A549 (cell line): Measurements from ENCODE around the gene DECR2. TPM values are rescaled to one million over a fixed set of nuclear protein-coding genes. Genes with fewer than 3 reads are reported as not detected.

Source experiments
- ATAC-seq, 2 experiments: fragments of 200-7000 bp in 1 of 2; fragments of >200 bp in 1 of 2; cut with Nextera tagmentation in 1 of 2; cut with Tn5 transposase in 1 of 2; 3 replicates each; pipeline versions ENCODE4 v1.8.0 to v1.9.1; 2018 to 2020; ENCODE audit warnings: mild to moderate bottlenecking in 1 of 2, moderate library complexity in 1 of 2
- CTCF ChIA-PET: fragments of 300-600 bp; sonication (Branson Sonifier 250); formaldehyde crosslinking; extraction: SDS; loops from one replicate; lab custom pipeline; 2021; ENCODE audit warnings: antibody characterized with exemption, inconsistent platforms; lab: Yijun Ruan, JAX
- POLR2A ChIA-PET: fragments of 350-600 bp; formaldehyde crosslinking; extraction: SDS; loops from one replicate; lab custom pipeline; 2021; ENCODE audit warnings: antibody characterized with exemption, inconsistent platforms; lab: Yijun Ruan, JAX
- DNase-seq, 2 experiments: peaks; one replicate each; pipeline versions ENCODE4 v3.0.0 to v3.0.0-alpha.2; 2011 to 2016; ENCODE audit warnings: low read depth in 1 of 2, low spot score in 1 of 2
- FAIRE-seq: peaks from 2 replicates; lab custom pipeline; 2011; peaks lifted over from hg19 to GRCh38; lab: Jason Lieb, UNC
- H3K27ac ChIP-seq, 2 experiments: fragments of >200 bp; sonication (Bioruptor Twin); formaldehyde crosslinking; 3 replicates each; pipeline ENCODE4 v1.5.1; 2016 to 2017
- H3K4me1 ChIP-seq: fragments of >200 bp; sonication (Bioruptor Twin); formaldehyde crosslinking; 3 replicates; pipeline ENCODE4 v1.6.1; 2016
- H3K4me2 ChIP-seq: fragments of >200 bp; sonication (Bioruptor Twin); formaldehyde crosslinking; 3 replicates; pipeline ENCODE4 v1.6.1; 2016
- H3K4me3 ChIP-seq: fragments of >200 bp; sonication (Bioruptor Twin); formaldehyde crosslinking; 3 replicates; pipeline ENCODE4 v1.5.1; 2016
- H3K9me3 ChIP-seq: fragments of >200 bp; sonication (Bioruptor Twin); formaldehyde crosslinking; 3 replicates; pipeline ENCODE4 v1.6.1; 2016
- CEBPB ChIP-seq, 2 experiments: fragments of >200 bp in 1 of 2; sonication (Bioruptor Twin) in 1 of 2; formaldehyde crosslinking in 1 of 2; IDR thresholded peaks; 2 replicates each; pipeline ENCODE4 v1.6.1; 2012 to 2016
- EHF ChIP-seq: fragments of 250-450 bp; sonication (Bioruptor Pico); IDR thresholded peaks from 2 replicates; pipeline ENCODE4 v1.5.0; 2020; ENCODE audit warnings: mild to moderate bottlenecking
- EHMT2 ChIP-seq: fragments of 200-600 bp; sonication (generic); IDR thresholded peaks from 2 replicates; pipeline ENCODE4 v1.6.1; 2016; ENCODE audit warnings: antibody characterized with exemption, low read depth, mild to moderate bottlenecking, moderate library complexity
- ESRRA ChIP-seq: fragments of 150-350 bp; IDR thresholded peaks from 2 replicates; pipeline ENCODE4 v1.6.1; 2014; ENCODE audit warnings: mild to moderate bottlenecking, low read length, borderline replicate concordance
- FOSB ChIP-seq: fragments of 250-450 bp; sonication (Bioruptor Pico); IDR thresholded peaks from 2 replicates; pipeline ENCODE4 v1.5.0; 2020; ENCODE audit warnings: mild to moderate bottlenecking, moderate library complexity
- FOSL2 ChIP-seq, 2 experiments: fragments of 450-650 bp in 1 of 2; fragments of >200 bp in 1 of 2; sonication (Bioruptor Twin) in 1 of 2; formaldehyde crosslinking; IDR thresholded peaks; 2 replicates each; pipeline versions ENCODE4 v1.5.0 to v1.6.1; 2016 to 2020; ENCODE audit warnings: mild to moderate bottlenecking in 1 of 2, moderate library complexity in 1 of 2
- HEYL ChIP-seq: fragments of 250-450 bp; sonication (Bioruptor Pico); IDR thresholded peaks from 2 replicates; pipeline ENCODE4 v1.8.0; 2021; ENCODE audit warnings: mild to moderate bottlenecking, moderate library complexity
- JUN ChIP-seq, 2 experiments: fragments of >200 bp; sonication (Bioruptor Twin); formaldehyde crosslinking; IDR thresholded peaks; 2 replicates in 1 of 2; 3 replicates in 1 of 2; pipeline ENCODE4 v1.6.1; 2016 to 2017
- JUNB ChIP-seq: fragments of >200 bp; sonication (Bioruptor Twin); formaldehyde crosslinking; IDR thresholded peaks from 2 replicates; pipeline ENCODE4 v1.6.1; 2016
- KDM1A ChIP-seq: fragments of 200-600 bp; sonication (generic); IDR thresholded peaks from 2 replicates; pipeline ENCODE4 v1.6.1; 2016; ENCODE audit warnings: low read depth, mild to moderate bottlenecking
- MYC ChIP-seq: IDR thresholded peaks from 2 replicates; pipeline ENCODE4 v1.6.1; 2012; ENCODE audit warnings: mild to moderate bottlenecking, inconsistent platforms, low read length, improper control_type of control experiment, borderline replicate concordance
- NFE2L2 ChIP-seq: fragments of 150-350 bp; conservative IDR thresholded peaks from 2 replicates; pipeline ENCODE4 v1.6.1; 2014; ENCODE audit warnings: low read length
- NR3C1 ChIP-seq: fragments of >200 bp; sonication (Bioruptor Twin); formaldehyde crosslinking; IDR thresholded peaks from 3 replicates; pipeline ENCODE4 v1.6.1; 2017
- RAD21 ChIP-seq, 2 experiments: fragments of >200 bp in 1 of 2; sonication (Bioruptor Twin) in 1 of 2; formaldehyde crosslinking in 1 of 2; IDR thresholded peaks in 1 of 2; conservative IDR thresholded peaks in 1 of 2; 2 replicates in 1 of 2; 3 replicates in 1 of 2; pipeline ENCODE4 v1.6.1; 2012 to 2018; ENCODE audit warnings: inconsistent platforms in 1 of 2
- RFX5 ChIP-seq: fragments of 450-650 bp; IDR thresholded peaks from 2 replicates; pipeline ENCODE4 v1.7.1; 2014; ENCODE audit warnings: antibody characterized with exemption, mild to moderate bottlenecking, moderate library complexity
- SMC3 ChIP-seq: fragments of >200 bp; sonication (Bioruptor Twin); formaldehyde crosslinking; IDR thresholded peaks from 3 replicates; pipeline ENCODE4 v1.6.1; 2018; ENCODE audit warnings: inconsistent platforms
- TP53 ChIP-seq: fragments of 250-450 bp; sonication (Bioruptor Pico); IDR thresholded peaks from 2 replicates; pipeline ENCODE4 v1.5.0; 2021; ENCODE audit warnings: mild to moderate bottlenecking, moderate library complexity
- ZNF302 ChIP-seq: fragments of 250-450 bp; sonication (Bioruptor Pico); IDR thresholded peaks from 2 replicates; pipeline ENCODE4 v1.9.0; 2021; ENCODE audit warnings: inconsistent platforms, mild to moderate bottlenecking, moderate library complexity
- ZSCAN20 ChIP-seq: fragments of 250-450 bp; sonication (Bioruptor Pico); IDR thresholded peaks from 2 replicates; pipeline ENCODE4 v1.8.0; 2022; ENCODE audit warnings: mild to moderate bottlenecking, moderate library complexity
- WGBS: methylation state at CpG from one replicate; pipeline ENCODE4 v1.1.6; 2017; ENCODE audit errors: missing lambda C conversion rate; 5-methylcytosine and 5-hydroxymethylcytosine counted together
- polyA plus RNA-seq, 4 experiments: library from polyadenylated mRNA; depleted of rRNA in 3 of 4; stranded (reverse); fragments of >200 nt; fragmentation: RNase III in 1 of 4; extraction: RNeasy Plus Mini Kit Qiagen cat#74134 plus additional on column Dnase treatment in 1 of 4; gene quantifications; 2 replicates in 3 of 4; 3 replicates in 1 of 4; pipeline ENCODE4 v1.2.3, GENCODE V29; 2011 to 2017
- TF ChIP-seq, protein P1 (sequence below): IDR thresholded peaks from 2 replicates; pipeline ENCODE4 v1.6.1; 2012
- TF ChIP-seq, protein P2 (sequence below): fragments of 150-350 bp; IDR thresholded peaks from 2 replicates; pipeline ENCODE4 v1.6.1; 2014; ENCODE audit warnings: low read depth, mild to moderate bottlenecking, low read length
- TF ChIP-seq, protein P3 (sequence below): fragments of >200 bp; sonication (Bioruptor Twin); formaldehyde crosslinking; IDR thresholded peaks from 3 replicates; pipeline ENCODE4 v1.6.1; 2016
- TF ChIP-seq, protein P4 (sequence below): fragments of 250-450 bp; sonication (Bioruptor Pico); IDR thresholded peaks from 2 replicates; pipeline ENCODE4 v1.5.0; 2020; ENCODE audit warnings: low read depth, mild to moderate bottlenecking, moderate library complexity
- TF ChIP-seq, protein P5 (sequence below): IDR thresholded peaks from 2 replicates; pipeline ENCODE4 v1.6.1; 2012; ENCODE audit warnings: low read depth, borderline replicate concordance

Gene DECR2
- polyA plus RNA-seq, 2 of the 4 experiments (the other 2 are of a cell fraction): 15.5 to 34.2 TPM

DNA sequence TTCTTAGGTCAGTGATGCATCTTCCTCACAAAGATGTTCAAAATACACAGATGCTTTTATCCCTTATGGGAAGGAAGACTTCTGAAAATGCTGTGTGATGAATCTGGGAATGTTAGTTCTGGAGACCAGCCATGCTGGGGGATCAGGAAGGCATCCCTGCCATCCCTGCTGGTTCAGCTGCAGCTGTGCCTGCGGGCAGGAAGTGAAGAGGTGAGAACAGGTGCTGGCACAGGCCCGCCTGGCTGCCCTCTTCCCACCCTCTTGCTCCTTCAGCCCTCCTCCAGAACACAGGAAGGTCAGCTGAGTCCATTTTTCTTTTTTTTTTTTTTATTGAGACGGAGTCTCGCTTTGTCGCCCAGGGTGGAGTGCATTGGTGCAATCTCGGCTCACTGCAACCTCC is 38.9 kb downstream of the DECR2 start (continued):
- no peak for TF ChIP-seq RAD21 (conservative IDR thresholded peaks at IDR 0.05 in 1 of 2, IDR thresholded peaks at IDR 0.05 in 1 of 2)
- no peak for TF ChIP-seq ZNF302 (CRISPR knock-in tag)
- TF ChIP-seq NFE2L2: no peak
- no peak for TF ChIP-seq CEBPB (IDR thresholded peaks at IDR 0.05)
- TF ChIP-seq HEYL: no peak

DNA sequence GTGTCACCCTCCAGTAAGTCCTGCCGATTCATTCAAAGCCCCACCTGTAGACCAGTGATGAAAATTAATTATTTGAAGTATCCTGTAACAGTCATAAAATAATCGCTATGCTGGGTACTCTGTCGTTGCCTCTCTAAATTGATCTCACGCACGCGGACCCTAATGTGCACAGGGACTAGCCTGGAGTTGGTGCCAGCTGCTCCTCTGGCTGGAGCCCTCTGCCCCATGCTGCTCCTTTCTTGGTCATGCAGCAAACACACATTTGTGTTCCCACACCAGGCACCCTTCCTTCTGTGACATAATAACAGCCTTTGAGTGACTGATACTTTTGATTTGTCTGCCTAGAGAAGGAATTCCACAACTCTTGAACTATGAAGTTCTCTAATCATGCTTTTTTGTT is 39.8 kb downstream of the DECR2 start:
- no peak overlapping the region for H3K4me3 ChIP-seq
- FAIRE-seq: no peak
- ChIA-PET POLR2A (no interaction called here), CTCF (no interaction called here)
- H3K4me1 ChIP-seq: peaks cover 7% of the 10 kb centered on the region; the same call in 1 of the 3 replicates
- H3K4me2 ChIP-seq: no peak overlapping the region
- DNase-seq: no peak
- no peak overlapping the region for H3K27ac ChIP-seq
- ATAC-seq: no peak
- WGBS: 91% methylated on average over 6 of the region's 6 CpGs
- TF ChIP-seq JUNB (no peak), MYC (no peak), FOSL2 (IDR thresholded peaks at IDR 0.05) (no peak), FOSL2 (CRISPR knock-in tag; IDR thresholded peaks at IDR 0.05) (no peak), ESRRA (no peak), NFE2L2 (no peak), FOSB (CRISPR knock-in tag) (no peak), CEBPB (IDR thresholded peaks at IDR 0.05) (no peak), KDM1A (no peak), JUN (IDR thresholded peaks at IDR 0.05) (no peak), RFX5 (no peak), EHMT2 (no peak), EHF (CRISPR knock-in tag) (no peak), SMC3 (no peak)
- TF ChIP-seq, protein P1, sequence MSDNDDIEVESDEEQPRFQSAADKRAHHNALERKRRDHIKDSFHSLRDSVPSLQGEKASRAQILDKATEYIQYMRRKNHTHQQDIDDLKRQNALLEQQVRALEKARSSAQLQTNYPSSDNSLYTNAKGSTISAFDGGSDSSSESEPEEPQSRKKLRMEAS: no peak
- TF ChIP-seq, protein P2, sequence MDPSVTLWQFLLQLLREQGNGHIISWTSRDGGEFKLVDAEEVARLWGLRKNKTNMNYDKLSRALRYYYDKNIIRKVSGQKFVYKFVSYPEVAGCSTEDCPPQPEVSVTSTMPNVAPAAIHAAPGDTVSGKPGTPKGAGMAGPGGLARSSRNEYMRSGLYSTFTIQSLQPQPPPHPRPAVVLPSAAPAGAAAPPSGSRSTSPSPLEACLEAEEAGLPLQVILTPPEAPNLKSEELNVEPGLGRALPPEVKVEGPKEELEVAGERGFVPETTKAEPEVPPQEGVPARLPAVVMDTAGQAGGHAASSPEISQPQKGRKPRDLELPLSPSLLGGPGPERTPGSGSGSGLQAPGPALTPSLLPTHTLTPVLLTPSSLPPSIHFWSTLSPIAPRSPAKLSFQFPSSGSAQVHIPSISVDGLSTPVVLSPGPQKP: no peak
- TF ChIP-seq, protein P3, sequence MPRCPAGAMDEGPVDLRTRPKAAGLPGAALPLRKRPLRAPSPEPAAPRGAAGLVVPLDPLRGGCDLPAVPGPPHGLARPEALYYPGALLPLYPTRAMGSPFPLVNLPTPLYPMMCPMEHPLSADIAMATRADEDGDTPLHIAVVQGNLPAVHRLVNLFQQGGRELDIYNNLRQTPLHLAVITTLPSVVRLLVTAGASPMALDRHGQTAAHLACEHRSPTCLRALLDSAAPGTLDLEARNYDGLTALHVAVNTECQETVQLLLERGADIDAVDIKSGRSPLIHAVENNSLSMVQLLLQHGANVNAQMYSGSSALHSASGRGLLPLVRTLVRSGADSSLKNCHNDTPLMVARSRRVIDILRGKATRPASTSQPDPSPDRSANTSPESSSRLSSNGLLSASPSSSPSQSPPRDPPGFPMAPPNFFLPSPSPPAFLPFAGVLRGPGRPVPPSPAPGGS: no peak
- TF ChIP-seq, protein P4, sequence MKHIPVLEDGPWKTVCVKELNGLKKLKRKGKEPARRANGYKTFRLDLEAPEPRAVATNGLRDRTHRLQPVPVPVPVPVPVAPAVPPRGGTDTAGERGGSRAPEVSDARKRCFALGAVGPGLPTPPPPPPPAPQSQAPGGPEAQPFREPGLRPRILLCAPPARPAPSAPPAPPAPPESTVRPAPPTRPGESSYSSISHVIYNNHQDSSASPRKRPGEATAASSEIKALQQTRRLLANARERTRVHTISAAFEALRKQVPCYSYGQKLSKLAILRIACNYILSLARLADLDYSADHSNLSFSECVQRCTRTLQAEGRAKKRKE (CRISPR knock-in tag): no peak
- no peaks in the 10 kb centered on the region for H3K9me3 ChIP-seq

DNA sequence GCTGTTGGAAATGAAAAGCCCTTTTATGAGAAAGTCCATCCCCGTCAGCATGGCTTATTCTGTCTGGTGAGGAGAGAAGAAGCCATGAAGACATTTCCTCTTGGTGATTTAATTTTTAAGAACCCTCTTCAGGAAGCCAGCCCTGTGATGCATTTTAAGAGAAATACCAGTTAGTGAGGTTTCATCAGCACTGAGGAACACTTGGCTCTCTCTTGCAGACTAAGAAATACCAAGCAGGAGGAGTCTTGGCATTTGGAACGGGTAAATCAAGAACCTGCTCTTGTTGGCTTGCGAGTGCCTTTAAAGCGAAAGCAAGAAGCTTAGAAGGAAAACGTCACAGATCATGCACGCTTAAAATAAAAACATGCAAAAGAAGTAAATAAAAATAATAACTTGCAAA is 41.3 kb downstream of the DECR2 start:
- 86% methylated on average over 6 of the region's 6 CpGs for WGBS
- no peak for ATAC-seq
- POLR2A ChIA-PET: no interaction called here

More for the DNA sequence above, 41.3 kb downstream of the DECR2 start:
- FAIRE-seq (no peak), DNase-seq (no peak)
- no peak overlapping the region for H3K4me2 ChIP-seq
- CTCF ChIA-PET: no interaction called here
- TF ChIP-seq, protein P5, sequence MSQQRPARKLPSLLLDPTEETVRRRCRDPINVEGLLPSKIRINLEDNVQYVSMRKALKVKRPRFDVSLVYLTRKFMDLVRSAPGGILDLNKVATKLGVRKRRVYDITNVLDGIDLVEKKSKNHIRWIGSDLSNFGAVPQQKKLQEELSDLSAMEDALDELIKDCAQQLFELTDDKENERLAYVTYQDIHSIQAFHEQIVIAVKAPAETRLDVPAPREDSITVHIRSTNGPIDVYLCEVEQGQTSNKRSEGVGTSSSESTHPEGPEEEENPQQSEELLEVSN: no peak
- no peak for TF ChIP-seq NR3C1
- no peak for TF ChIP-seq ZSCAN20
- no peak for TF ChIP-seq TP53 (CRISPR knock-in tag)
- TF ChIP-seq EHF (CRISPR knock-in tag): no peak
- H3K4me3 ChIP-seq: no peak overlapping the region
- H3K27ac ChIP-seq: no peak overlapping the region
- no peaks in the 10 kb centered on the region for H3K9me3 ChIP-seq
- H3K4me1 ChIP-seq: peaks cover 5% of the 10 kb centered on the region; the same call in 1 of the 3 replicates
